IPS-18c (cell line): ENCODE results near the gene SAP30BP.

Experiments
- H3K4me3 ChIP-seq: 2 replicates; pipeline ENCODE4 v1.7.0; 2013; ENCODE audit warnings: low read depth, mild to moderate bottlenecking, low read length, moderate library complexity; ENCODE audit not compliant: insufficient read depth
- H3K9me3 ChIP-seq: one replicate; pipeline ENCODE4 v1.6.1; 2013; ENCODE audit warnings: mild to moderate bottlenecking, low read length, moderate library complexity; ENCODE audit not compliant: control insufficient read depth, insufficient read depth

The SAP30BP gene

DNA sequence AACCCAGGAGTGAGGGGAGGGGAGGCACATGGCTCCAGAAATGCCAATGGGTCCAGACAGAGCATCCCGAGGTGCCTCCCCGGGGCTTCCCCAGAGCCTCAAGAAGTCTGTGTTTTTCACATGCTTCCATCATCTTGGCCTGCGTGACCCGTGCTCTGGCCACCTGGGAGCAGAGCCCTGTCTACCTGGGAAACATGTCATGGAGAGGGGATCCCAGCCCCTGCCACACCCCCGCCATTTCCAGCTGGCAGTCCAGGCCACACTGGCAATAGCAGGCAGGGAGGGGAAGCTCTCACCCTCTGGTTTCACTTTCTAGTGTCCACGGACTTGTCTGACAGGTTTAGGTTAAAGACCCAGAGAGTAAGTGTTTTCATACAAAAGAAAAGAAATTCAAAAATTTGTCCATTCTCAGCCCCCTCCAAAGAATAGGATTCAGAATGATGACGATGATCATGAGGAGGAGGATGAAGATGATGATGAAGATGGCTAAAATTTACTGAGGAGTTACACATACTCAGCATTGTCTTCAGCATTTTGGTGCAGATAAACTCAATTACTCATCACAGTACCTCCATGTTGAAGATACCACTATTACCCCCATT, 24.9 kb upstream of the SAP30BP start:
- H3K9me3 ChIP-seq, result no peaks in the 10 kb centered on the region
- no peak overlapping the region for H3K4me3 ChIP-seq

DNA sequence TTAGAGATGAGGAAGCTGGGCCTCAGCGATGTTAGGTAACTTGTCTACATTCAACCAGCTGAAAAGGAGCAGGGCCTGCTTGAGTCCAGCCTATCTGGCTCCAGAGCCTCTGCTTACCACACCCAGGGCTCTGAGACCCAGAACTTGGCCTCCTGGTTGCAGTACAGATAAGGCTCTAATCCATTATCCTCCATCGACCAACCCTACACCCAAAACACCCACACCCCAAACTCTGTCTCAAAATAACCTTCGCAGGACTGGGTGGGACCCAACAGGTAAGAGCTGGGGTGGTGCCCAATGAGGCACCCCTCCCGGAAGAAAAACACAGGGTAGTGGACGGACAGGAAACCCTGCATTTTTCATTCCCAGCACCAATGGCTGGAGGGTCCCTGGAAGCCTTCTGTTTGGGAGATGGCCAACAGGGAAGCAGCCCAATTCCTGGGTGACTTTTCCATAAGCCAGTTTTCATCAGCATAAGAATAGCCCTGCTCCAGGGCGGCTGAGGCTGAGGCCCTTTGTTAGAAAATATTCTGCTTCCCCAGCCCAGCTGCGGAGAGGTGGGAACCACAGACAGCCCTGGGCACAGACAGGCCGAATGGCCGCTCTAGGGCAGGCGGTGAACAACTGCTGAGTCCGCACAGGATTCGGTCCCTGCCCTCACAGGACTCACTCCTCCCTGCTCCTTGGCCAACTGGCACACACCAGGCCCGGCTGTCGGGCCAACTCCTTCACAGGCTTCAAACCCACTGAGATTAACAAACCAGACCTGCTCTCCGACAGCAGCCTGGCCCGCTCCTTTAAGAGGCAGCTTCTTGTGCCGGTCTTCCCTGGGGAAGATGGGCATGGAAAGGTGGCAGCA, 24.1 kb upstream of the SAP30BP start:
- H3K4me3 ChIP-seq, result peak overlapping the region; percentile 6; the same call in 1 of the 2 replicates
- no peaks in the 10 kb centered on the region for H3K9me3 ChIP-seq

DNA sequence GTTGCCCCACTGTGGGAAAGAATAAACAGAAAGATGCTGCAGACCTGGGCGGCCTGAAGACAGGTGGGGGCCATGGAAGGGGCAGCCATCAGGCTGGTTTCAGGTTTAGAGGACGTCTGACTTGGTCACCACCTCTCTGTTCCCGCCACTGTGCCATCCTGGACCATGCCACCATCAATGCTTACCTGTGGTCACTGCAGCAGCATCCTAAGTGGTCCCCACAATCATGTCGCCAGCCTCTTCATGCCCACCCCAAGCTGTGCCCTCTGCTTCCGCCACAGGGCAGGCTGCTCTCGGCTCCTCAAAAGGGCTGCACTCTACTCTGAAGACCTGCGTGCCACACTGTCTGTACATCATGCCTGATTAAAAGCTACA, 23.5 kb upstream of the SAP30BP start:
- no peak overlapping the region; the same call in 1 of the 2 replicates for H3K4me3 ChIP-seq
- no peaks in the 10 kb centered on the region for H3K9me3 ChIP-seq

DNA sequence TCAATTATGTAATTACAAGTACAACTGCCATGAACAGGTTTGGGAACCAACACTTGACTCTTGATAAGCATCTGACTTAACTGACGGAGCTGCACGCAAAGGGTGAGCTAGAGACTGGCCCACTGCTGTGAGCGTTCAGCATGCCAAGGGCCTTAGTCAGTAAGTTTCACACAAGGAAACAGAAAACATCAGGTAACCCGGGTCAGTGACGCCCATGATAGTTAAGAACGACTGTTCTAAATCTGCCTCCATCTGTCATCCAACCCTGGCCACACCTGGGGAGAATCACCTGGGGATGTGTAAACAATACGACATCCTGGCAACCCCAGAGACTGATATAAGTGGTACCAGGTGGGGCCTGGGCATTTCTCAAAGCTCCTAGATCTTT, 21.6 kb upstream of the SAP30BP start:
- no peaks in the 10 kb centered on the region for H3K9me3 ChIP-seq
- no peak overlapping the region for H3K4me3 ChIP-seq

DNA sequence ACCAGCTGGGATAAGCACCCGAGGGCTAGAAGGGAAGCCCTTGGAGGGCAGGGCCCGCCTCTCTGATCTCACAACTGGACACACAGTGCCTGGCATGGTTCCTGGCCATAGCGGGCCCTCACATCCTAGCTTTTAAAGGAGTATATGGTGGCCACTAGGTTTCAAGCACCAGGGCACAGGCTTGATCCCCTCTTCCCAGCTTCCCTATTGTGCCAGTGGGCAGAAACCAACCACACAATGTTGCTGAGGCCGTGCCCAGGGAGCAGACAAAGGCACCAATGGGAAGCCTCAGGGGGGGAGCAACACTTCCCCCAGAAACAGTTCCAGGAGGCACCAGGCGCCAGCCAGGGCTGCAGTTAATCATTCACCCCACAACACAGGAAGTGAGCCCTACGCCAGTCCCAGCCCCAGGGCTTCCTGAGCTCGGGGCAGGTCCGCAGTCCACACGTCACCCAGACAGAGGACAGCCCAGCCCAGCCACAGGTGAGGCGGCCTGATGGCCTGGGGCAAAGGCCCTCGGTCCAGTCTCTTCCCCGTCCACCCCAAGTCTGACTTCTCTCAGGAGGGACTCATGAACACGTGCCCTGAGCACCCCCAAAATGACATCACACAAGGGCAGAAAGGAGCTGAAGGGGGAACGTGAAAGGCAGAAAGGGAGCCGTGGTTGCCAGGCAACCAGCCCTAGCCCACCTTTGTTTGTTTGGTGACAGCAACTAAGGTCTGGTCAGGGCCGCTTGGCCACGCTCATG, 21.1 kb upstream of the SAP30BP start:
- H3K4me3 ChIP-seq, result no peak overlapping the region

DNA sequence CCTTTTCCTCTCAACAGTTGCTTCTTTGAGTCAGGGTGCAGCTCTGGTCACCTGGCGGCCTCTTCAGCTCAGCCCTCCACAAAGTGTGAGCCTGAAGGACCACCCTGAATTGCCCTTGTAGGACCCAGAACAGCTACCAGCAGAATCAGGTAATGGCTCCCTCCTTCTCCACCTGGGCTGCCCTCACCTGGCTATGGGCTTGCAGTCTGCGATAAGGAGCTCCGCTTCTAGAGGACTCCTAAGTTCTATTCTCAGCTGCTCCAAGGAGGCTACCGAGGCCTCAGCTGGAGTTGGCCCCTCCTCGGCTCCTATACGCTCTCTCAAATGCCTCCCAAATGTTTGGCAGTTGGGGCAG, 20.5 kb upstream of the SAP30BP start:
- no peak overlapping the region for H3K4me3 ChIP-seq

More for the DNA sequence above, 21.1 kb upstream of the SAP30BP start:
- H3K9me3 ChIP-seq, result no peaks in the 10 kb centered on the region

DNA sequence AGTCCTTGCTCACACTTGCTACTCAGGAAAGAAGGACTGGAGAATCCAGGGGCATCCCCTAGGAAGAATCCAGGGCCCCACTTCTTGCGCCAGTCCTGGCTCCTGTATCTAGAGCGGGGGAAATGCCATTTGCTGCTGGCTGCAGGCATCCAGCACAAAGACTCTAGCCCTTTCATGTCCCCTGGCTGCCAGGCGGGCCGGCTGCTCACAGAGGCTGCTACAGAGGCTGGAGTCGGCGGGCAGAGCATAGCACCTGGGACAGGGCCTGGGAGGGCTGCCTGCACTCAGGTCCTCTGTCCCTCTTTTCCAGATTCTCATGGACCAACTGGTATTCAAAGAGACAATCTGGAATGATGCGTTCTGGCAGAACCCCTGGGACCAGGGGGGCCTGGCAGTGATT, 20.1 kb upstream of the SAP30BP start:
- Histone ChIP-seq H3K9me3 (no peaks in the 10 kb centered on the region), H3K4me3 (no peak overlapping the region)

More for the DNA sequence above, 20.5 kb upstream of the SAP30BP start:
- no peaks in the 10 kb centered on the region for H3K9me3 ChIP-seq

DNA sequence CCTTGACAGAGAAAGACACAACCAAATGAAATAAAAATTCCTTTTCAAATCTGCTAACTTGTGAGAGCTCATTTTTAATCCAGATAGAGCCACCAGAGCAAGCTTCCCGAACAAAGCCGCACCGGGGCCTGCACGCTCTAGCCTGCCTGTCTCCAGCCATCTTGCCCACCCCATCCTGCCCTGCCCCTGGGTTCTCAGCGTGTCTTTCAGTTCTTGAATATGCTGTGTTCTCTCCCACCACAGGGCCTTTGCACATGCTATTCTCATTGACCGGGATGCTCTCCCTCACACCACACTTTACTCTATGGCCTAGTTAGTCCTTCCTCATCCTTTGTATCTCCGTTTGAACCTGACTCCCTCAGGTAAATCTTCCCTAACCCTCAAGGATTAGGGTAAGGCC, 19.2 kb upstream of the SAP30BP start:
- H3K9me3 ChIP-seq, result no peaks in the 10 kb centered on the region
- no peak overlapping the region for H3K4me3 ChIP-seq

DNA sequence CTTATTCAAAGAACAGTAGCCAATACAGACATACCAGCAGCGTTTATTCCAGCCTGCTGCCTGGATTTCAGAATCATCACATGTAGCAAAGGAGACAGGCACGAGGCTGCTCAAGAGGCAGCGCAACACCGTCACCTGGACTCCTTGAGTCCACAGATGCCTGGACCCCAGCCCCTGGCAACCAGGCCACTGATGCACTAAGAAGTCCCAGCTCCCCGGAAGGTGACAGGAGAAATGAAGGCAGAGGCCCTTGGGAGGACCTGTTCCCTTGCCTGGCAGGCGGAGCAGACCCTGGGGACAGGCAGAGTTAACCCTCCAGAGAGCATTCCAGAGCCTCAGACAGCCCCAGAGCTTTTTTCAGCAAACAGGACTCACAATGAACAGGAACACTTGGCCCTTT, 17.5 kb upstream of the SAP30BP start:
- H3K9me3 ChIP-seq, result no peaks in the 10 kb centered on the region
- no peak overlapping the region for H3K4me3 ChIP-seq

DNA sequence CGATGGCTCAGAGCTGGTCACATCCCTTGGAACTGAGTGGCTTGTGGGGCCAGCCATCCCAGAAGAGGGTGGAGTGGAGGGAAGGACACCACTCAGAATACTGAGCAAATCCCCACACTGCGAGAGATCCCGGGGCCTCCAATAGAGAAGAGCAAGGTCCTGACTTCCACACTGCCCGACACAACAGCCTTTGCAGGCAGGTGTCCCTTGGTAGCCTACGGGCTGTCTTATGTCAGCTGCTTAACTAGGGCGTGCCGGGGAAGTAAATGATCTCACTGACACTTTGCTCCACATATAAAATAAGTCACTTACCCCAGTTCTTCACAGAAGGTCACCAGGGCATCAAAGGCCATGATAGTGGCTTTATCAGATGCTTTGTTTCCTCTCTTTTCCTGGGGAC, 16.3 kb upstream of the SAP30BP start:
- Histone ChIP-seq H3K4me3 (no peak overlapping the region), H3K9me3 (no peaks in the 10 kb centered on the region)

DNA sequence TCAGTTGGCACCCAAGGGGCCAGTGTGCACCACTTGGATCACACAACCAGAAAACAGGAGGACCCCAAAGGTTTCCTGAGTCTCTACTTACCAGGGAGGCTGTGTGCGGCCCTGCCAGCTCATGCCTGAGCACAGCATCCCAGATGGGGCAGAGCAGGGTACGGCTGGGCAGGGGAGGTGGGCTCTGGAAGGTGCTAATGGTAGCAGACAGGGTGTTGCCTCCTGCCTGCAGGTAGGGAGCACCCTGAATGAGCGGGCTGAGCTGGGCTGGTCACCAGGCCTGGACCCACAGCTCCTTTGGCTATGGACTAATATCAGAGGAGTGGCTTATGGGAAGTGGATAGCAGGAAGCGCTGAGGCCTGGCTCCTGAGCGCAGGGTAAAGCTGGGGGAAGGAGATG, 14.8 kb upstream of the SAP30BP start:
- Histone ChIP-seq H3K4me3 (no peak overlapping the region), H3K9me3 (no peaks in the 10 kb centered on the region)

DNA sequence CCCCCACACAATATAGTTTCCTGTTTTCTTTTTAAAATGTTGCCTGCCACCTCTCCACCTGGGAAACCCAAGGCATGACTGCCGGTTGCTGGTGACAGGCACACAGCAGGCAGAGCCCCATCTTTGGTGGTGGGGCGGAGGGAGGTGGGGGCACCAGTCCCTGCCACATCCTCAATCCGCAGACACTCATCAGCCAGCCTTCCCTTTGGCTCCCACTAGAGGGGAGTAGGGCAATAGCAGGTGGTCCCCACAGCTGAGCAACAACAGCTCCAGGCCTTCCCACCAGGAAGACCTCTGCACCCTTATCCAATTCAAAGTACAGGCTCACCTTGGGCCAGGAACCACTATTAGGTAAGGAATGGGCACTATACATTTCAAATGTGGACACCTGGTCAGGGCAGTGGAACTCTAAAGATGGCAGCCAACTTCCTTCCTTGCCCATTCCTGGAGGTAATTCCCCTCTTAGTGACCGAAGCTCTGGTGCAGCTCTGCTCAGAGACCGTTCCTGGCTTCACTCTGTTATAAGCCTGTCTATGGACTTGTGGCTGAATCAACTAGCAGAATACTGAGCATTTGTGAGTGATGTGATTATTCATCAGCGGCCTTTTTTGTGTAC, 14.1 kb upstream of the SAP30BP start:
- no peak overlapping the region for H3K4me3 ChIP-seq
- no peaks in the 10 kb centered on the region for H3K9me3 ChIP-seq

DNA sequence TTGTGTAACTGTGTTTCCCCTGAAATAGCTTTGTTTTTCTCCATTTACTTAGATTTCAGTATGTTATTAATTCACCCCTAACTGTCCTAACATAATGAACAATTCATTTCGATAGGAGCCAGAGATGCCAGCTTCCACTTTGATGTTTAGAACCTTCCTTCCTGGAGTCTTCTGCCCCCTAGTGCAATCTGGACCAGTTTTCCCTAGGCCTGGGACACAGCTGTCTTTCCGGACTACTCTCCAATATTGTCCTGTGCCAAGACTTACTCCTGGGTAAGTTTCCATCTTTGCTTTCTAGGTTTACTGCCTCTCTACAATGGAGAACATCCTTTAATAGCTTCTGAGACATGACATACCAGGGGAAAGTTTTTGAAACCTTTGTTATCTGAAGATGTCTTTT, 13.0 kb upstream of the SAP30BP start:
- Histone ChIP-seq H3K4me3 (no peak overlapping the region), H3K9me3 (no peaks in the 10 kb centered on the region)

DNA sequence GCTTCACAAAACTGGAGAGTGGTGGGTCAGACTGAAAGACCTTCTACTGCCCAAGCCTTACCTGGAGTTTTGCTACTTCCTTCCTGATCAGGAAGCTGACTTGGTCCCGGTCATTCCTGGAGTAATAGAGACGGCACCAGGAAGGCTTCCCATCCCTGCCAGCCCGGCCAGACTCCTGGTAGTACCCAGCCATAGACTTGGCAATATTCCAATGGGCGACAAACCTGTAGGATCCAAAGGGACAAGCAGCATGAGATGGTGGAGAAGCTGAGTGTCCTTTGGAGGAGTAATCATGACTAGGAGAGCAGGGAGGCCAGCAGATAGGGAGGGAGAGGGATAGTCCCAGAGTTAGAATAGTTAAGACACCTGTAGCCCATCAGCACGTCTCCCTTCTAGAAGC, 8.9 kb upstream of the SAP30BP start:
- no peak overlapping the region for H3K4me3 ChIP-seq
- no peaks in the 10 kb centered on the region for H3K9me3 ChIP-seq

DNA sequence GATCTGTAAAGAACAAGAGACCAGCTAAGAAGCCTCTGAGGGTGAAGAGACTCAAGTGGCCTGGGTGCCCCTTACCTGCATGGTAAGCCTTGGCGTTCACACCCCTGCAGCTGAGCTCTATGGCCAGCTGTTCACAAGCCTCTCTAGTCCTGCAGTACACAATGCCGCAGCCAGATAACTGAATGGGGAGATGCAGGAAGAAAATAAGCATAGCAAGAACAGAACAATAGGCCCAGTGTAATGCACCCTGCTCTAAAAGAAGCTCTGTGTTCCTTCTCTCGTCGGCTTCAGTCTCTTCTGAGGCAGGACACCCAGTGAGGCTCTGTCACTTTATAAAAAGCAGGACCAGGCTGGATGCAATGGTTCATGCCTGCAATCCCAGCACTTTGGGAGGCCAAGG, 5.6 kb upstream of the SAP30BP start:
- Histone ChIP-seq H3K4me3 (no peak overlapping the region), H3K9me3 (no peaks in the 10 kb centered on the region)

DNA sequence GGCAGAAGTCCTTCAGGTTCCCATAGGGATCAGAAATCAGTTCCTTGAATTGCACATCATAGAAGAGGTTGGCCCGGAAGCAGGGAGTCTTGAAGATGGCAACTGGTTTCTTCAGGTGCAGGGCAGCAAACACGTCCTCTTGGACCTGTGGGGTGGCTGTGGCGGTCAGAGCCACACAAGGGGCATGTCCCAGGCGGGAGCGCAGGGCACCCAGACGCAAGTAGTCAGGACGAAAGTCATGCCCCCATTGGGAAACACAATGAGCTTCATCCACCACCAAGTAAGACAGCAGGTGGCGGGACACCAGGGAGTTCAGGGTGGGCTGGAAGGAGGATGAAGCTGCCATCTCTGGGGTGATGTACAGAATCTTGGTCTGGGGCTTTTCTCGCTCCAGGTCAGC, 4.6 kb upstream of the SAP30BP start:
- Histone ChIP-seq H3K4me3 (no peak overlapping the region), H3K9me3 (no peaks in the 10 kb centered on the region)

DNA sequence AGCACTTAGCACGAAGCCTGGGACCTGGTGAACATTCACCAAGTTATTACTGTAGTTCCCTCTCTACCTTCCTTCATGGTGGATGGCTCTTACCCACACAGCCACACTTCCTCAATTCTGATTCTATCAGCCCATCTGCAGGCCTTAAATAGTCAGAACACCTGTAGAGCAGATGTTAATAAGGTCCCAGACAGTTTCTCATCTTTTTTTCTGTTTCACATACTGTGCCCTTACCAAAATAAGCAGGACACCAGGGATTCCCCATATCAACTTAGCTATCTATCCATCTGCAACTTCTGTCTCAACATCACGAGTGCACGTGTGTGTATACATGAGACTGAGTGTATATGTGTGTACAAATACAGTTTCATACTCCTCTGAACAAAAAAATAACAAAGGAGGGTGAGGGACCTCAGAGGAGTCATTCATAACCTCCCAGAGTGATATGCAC, 3.0 kb upstream of the SAP30BP start:
- H3K4me3 ChIP-seq, result no peak overlapping the region
- no peaks in the 10 kb centered on the region for H3K9me3 ChIP-seq

DNA sequence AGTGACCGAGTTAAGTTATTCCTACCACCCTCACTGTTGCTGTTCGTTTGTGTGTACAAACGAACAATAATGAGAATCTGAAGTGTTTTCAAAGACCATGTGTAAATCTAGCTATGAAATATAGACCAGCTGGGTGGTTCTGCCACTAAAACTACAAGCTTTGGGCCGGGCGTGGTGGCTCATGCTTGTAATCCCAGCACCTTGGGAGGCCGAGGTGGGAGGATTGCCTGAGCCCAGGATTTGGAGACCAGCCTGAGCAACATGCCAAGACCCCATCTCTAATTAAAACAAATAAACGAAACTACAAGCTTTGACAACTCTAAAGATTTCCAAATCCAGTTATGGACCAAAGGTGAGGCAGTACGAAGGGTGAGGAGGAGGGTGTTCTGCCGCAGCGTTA, 1.2 kb upstream of the SAP30BP start:
- H3K9me3 ChIP-seq, result no peaks in the 10 kb centered on the region
- peak overlapping the region; percentile 97 for H3K4me3 ChIP-seq
